Measurements from ENCODE around the gene FSD2.
"Not testable (repeated sequence)": the region's sequence is repeated elsewhere in the genome, so short reads cannot be mapped to it uniquely, and the experiment has no call there.

Gene FSD2

DNA sequence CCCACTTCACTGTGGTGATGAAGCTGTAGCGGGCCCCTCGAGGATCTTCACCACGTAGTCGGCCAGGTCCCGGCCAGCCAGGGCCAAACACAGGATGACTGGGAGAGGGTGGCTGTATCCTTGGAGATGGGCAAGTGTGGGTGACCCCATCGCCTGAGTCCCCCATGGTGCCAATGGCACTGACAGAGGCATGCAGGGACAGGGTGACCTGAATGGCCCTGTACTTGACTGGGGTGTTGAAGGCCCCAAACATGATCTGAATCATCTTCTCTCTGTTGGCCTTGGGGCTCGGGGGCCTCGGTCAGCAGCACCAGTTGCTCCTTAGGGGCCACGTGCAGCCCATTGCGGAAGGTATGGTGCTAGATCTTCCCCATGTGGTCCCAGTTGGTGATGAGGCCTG is 79.1 kb downstream of the FSD2 start:
- DNase-seq = no peak

DNA sequence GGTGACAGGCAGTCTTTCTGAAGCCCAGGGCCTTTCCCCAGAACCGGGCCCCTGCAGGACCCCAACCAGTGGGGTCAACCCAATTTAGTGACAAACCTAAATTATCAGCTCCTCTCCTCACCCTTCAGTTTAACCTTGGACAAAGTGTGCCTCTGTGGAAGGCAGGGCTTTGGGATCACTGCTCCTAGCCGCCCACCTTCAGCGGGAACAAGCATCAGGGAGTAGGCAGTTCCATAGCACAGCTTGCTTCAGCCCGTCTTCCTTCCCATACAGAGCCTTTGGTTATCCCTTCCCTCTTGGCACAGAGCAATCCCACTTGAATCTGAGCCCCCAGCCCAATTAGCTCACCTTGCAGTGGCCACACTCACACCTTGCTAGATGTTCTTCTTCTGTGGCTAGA is 90.9 kb downstream of the FSD2 start:
- no peak for DNase-seq

DNA sequence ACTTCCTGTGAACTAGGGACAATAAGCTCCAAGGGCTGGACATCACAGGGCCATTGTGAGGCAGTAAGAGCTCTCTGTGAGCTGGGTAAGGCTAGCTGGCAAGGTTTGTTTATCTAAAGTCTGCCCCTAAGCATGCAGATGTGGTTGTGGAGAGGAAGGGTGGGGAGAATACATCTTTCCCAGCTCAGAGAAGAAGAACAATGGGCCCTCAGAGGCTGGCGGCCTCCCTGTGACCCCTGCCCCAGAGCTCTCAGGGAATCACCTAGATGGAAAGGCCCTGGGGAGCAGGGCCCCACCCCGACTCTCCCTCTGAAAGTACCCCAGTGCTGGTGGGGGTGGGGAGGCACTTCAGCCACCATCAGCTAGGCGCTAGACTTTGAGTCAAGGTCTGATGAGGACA is 91.9 kb downstream of the FSD2 start:
- no peak for DNase-seq

DNA sequence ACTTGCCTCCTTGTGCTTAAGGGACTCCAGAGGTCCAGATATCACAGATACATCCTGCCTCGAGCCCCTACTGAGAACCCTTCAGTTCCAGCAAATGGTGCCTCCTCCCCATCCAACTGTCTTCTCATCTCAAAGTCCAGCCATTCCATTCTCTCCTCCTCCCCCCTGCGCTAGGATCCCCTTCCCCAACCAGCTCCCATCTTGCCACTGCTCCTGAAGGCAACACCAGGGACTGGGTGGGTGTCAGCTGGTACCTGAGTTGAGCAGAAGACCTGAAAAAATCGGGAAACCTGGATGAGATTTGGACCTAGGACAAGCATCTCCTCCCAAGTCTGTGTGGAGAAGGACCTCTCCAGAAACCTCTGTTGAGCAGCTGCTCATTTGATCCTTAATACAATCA is 93.8 kb downstream of the FSD2 start:
- DNase-seq = no peak

DNA sequence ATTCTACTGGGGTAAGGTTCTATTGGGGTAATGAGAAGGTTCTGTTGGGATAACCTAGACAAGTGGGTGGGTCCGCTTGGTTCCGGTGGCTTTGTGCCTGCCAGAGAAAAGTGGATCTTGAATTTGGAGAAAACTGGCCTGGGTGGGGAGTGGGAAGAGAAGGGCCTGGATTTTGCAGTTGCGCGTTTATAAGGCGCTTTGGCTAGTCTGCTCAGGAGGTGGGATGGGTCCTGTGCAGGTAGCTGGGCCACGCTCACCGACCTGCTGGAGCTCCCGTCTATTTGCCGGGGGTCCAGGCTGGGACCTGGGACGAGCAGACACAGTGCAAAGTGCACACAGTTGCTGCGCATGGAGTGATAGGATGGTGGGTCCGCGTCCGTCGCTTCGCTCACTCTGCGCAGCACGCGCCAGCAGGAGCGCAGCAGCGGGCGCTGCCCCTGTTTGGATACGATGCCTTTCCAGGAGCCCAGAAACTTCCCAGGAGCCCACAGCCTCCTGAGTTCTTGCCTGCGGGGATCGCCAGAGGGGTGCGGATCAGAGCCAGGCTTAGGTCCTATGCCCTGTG is 94.9 kb downstream of the FSD2 start:
- no peak for DNase-seq

DNA sequence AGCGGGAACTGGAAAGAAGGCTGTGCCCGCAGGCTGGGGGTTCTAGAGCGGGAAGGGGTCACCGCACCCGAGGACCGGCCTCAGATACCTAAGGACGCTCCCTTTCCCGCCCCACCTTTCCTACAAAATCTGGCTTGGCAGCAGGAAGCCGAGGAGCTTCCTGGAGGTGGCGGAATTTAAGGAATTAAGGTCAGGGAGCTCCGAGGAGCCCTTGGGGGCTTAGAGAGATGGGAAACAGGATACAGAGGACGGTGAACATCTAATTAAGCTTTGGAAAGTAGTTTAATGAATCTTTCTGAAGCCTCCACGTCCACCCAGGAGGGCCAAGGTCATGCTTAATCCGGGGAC is 95.7 kb downstream of the FSD2 start:
- DNase-seq = no peak

DNA sequence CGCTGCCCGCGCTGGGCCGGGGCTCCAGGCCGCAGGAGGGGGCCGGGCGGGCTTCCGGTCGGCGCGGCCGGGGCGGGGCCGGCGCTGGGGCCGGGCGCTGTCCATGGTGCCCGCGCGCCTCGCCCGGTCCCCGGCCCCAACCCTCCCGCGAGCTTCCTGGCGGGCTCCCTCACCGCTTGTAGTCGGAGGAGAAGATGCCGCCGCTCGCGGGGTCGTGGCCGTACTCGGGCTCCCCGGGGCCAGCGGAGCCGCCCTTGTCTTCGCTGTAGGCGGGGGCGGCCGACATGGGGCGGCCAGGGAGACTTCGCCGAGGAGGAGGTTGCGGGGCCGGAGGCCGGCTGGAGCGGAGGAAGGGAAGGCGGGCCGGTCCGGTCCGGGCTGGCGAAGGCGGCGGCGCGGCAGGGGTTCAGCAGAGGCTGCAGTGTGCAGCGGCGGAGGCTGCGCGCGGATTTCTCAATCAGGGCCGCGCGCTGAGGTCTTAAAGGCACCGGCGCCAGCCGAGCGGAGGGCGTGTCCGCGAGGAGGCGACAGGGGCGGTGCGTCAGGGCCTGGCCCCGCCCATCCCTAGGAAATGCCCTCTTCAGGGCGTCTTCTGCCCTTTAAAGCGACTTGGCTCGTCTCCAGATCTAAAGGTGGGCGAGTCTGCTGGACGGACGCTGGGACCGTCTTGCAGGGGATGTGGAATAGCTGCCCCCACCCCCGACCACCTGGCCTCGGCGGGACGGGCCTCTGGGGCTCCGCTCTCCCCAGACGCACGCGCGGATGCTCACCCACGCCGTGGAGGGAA is 96.3 kb downstream of the FSD2 start, which contains the start of gene AP3B2:
AP3B2 (minus strand) TSS at position 455 of the 787 bp plus-strand sequence; CDS start at position 286, 169 bp downstream.
- DNase-seq = peak; percentile 88

DNA sequence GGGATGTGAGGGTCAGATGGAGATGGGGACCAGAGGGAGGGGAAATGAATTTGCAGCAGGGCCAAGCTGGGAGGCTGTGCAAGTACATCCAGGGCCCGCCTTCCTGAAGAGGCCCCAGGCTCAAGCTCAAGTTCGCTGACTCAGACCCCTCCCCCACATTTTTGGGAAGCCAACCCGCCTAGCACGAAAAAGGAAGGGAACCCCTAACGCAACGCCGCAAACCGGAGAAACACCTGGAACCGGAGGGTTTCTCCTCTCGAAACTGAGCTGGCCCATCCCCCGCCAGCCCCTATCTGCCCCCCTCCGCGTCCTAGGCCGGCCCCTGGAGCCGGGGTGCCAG is 96.8 kb downstream of the FSD2 start:
- DNase-seq = no peak

DNA sequence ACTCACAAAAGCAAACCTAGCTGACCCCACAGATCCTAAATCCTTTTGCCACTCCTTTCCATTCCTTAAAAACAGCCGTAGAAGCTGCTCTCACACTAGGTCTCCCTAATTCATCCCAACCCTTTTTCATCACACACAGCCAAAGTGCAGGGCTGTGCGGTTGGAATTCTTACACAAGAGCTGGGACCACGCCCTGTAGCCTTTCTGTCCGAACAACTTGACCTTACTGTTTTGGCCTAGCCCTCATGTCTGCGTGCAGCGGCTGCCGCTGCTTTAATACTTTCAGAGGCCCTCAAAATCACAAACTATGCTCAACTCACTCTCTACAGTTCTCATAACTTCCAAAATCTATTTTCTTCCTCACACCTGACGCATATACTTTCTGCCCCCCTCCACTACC is 100.0 kb downstream of the FSD2 start:
- not testable (repeated sequence) for DNase-seq

All from hematopoietic multipotent progenitor cell treated with erythropoietin and hydrocortisone succinate and interleukin-3 and kit ligand, for 6 days (in vitro differentiated cells).